HUES6 (cell line): ENCODE measurements around the gene CDC42SE1.

ENCODE experiments used
- H3K27ac ChIP-seq: 2 replicates; pipeline ENCODE4 v1.7.0; 2013; ENCODE audit warnings: low read depth, mild to moderate bottlenecking, low read length, inconsistent platforms
- H3K27me3 ChIP-seq: 2 replicates; pipeline ENCODE4 v1.6.1; 2013; ENCODE audit warnings: low read length; ENCODE audit not compliant: control insufficient read depth, insufficient read depth
- H3K36me3 ChIP-seq: 2 replicates; pipeline ENCODE4 v1.6.1; 2013; ENCODE audit warnings: low read length; ENCODE audit not compliant: control insufficient read depth, insufficient read depth
- H3K4me1 ChIP-seq: 2 replicates; pipeline ENCODE4 v1.6.1; 2013; ENCODE audit warnings: low read length; ENCODE audit not compliant: control insufficient read depth, insufficient read depth
- H3K4me3 ChIP-seq: 2 replicates; pipeline ENCODE4 v1.5.1; 2013; ENCODE audit warnings: low read depth, low read length
- H3K9ac ChIP-seq: one replicate; pipeline ENCODE4 v1.6.1; 2013; ENCODE audit warnings: mild to moderate bottlenecking, low read length
- H3K9me3 ChIP-seq: 2 replicates; pipeline ENCODE4 v1.6.1; 2013; ENCODE audit warnings: low read depth, low read length; ENCODE audit not compliant: control insufficient read depth, insufficient read depth

CDC42SE1 gene

GRCh38 chr1:151032164-151032563 is 27.3 kb downstream of the CDC42SE1 start:
- no peaks in the 10 kb centered on the region for H3K9me3 ChIP-seq
- H3K4me1 ChIP-seq: peaks cover 6% of the 10 kb centered on the region; the same call in 1 of the 2 replicates
- H3K36me3 ChIP-seq: peaks cover 53% of the 10 kb centered on the region
- no peaks in the 10 kb centered on the region for H3K27me3 ChIP-seq
- H3K4me3 ChIP-seq: no peak overlapping the region
- no peak overlapping the region for H3K27ac ChIP-seq
- H3K9ac ChIP-seq: no peak overlapping the region

GRCh38 chr1:151026460-151026859 is 33.0 kb downstream of the CDC42SE1 start:
- Histone ChIP-seq H3K4me1 (no peaks in the 10 kb centered on the region), H3K9ac (no peak overlapping the region), H3K27me3 (no peaks in the 10 kb centered on the region), H3K4me3 (no peak overlapping the region), H3K9me3 (no peaks in the 10 kb centered on the region), H3K36me3 (peaks cover 52% of the 10 kb centered on the region), H3K27ac (no peak overlapping the region)

GRCh38 chr1:151024540-151025146 is 34.8 kb downstream of the CDC42SE1 start:
- no peak overlapping the region for H3K27ac ChIP-seq
- no peaks in the 10 kb centered on the region for H3K4me1 ChIP-seq
- no peak overlapping the region for H3K9ac ChIP-seq
- no peaks in the 10 kb centered on the region for H3K9me3 ChIP-seq
- no peaks in the 10 kb centered on the region for H3K27me3 ChIP-seq
- peaks cover 39% of the 10 kb centered on the region for H3K36me3 ChIP-seq
- H3K4me3 ChIP-seq: no peak overlapping the region

DNA sequence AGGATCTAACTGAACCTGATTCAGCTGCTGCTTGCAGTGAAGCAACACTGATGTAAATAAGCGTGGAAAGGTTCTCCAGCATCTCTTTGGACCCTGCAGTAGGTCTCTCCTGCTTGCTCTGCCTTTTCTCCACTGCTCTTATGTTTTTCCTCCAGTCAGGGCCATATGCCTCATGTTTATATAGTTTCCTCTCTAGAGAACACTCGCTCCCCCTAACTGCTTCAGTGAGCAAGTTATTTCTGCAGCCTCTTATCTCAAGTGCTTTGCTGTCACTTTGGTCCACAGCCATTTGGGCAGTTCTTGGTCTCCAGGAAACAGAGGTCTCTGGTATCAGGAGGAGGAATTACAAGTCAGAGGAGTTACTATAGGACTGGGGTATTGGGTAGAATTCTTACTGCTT is 45.9 kb downstream of the CDC42SE1 start:
- Histone ChIP-seq H3K4me1 (peaks cover 4% of the 10 kb centered on the region; the same call in 1 of the 2 replicates), H3K36me3 (peaks cover 6% of the 10 kb centered on the region; the same call in 1 of the 2 replicates)

DNA sequence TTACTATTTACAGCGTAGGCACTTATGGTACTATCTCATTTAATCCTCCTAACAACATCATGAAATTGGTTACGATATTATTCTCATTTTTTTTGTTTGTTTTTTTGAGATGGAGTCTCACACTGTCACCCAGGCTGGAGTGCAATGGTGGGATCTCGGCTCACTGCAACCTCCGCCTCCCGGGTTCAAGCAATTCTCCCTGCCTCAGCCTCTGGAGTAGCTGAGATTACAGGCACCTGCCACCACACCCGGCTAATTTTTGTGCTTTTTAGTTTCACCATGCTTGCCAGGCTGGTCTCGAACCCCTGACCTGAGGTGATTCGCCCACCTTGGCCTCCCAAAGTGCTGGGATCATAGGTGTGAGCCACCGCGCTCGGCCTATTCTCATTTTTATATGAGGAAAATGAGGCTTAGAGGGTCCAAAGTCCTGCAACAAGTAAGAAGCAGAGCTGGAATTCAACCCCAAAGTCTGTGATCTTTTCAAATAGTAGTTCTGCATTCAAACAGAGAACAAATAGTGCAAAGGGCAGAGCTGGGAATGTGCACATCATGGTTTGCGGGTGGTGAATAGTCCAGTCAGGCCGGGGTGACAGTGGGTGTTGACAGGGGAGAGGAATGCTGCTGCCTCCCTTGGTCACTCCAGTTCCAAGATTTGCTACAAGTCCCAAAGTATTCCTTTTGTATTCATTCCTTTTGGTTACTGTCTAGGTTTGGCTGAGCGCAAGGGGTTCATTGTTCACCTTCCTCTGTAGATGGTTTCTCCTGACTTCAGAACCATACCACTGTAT is 46.5 kb downstream of the CDC42SE1 start:
- Histone ChIP-seq H3K4me1 (peaks cover 6% of the 10 kb centered on the region), H3K27ac (no peak overlapping the region), H3K27me3 (no peaks in the 10 kb centered on the region), H3K4me3 (no peak overlapping the region), H3K36me3 (peaks cover 1% of the 10 kb centered on the region; the same call in 1 of the 2 replicates), H3K9ac (no peak overlapping the region), H3K9me3 (no peaks in the 10 kb centered on the region)

More for the DNA sequence above, 45.9 kb downstream of the CDC42SE1 start:
- H3K9ac ChIP-seq: no peak overlapping the region
- no peak overlapping the region for H3K27ac ChIP-seq
- no peak overlapping the region for H3K4me3 ChIP-seq
- H3K27me3 ChIP-seq: no peaks in the 10 kb centered on the region
- H3K9me3 ChIP-seq: no peaks in the 10 kb centered on the region

- no peaks in the 10 kb centered on the region; the same call in 1 of the 2 replicates for H3K36me3 ChIP-seq
- no peak overlapping the region for H3K9ac ChIP-seq
- no peaks in the 10 kb centered on the region for H3K9me3 ChIP-seq
- H3K27me3 ChIP-seq: no peaks in the 10 kb centered on the region
- no peak overlapping the region for H3K27ac ChIP-seq
- H3K4me1 ChIP-seq: peaks cover 18% of the 10 kb centered on the region
- H3K4me3 ChIP-seq: no peak overlapping the region
Observed at GRCh38 chr1:151011154-151011850, 48.1 kb downstream of the CDC42SE1 start.

DNA sequence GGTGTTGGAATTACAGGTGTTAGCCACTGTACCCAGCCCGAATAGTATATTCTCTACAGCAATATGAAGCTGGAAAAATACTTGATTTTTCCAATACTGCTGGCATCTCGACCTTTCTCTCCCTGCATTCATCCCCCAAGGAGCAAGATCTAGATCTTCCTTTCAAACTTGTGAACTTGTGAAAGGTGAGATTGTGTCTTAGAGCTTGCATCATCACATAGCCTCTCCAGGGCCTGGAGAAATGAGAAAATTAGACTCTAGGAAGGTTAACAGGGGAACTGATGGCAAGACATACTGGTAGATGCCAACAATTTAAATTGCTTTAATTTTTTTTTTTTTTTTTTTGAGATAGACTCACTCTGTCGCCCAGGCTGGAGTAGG is 49.1 kb downstream of the CDC42SE1 start:
- no peak overlapping the region for H3K9ac ChIP-seq
- no peak overlapping the region for H3K27ac ChIP-seq

GRCh38 chr1:151009674-151010345 is 49.6 kb downstream of the CDC42SE1 start:
- no peaks in the 10 kb centered on the region for H3K9me3 ChIP-seq
- H3K36me3 ChIP-seq: no peaks in the 10 kb centered on the region
- peaks cover 28% of the 10 kb centered on the region for H3K4me1 ChIP-seq
- no peaks in the 10 kb centered on the region for H3K27me3 ChIP-seq
- H3K9ac ChIP-seq: no peak overlapping the region
- H3K27ac ChIP-seq: no peak overlapping the region
- H3K4me3 ChIP-seq: peak overlapping the region; percentile 97

More for the DNA sequence above, 49.1 kb downstream of the CDC42SE1 start:
- H3K4me1 ChIP-seq: peaks cover 28% of the 10 kb centered on the region
- H3K9me3 ChIP-seq: no peaks in the 10 kb centered on the region
- no peak overlapping the region for H3K4me3 ChIP-seq
- no peaks in the 10 kb centered on the region for H3K36me3 ChIP-seq
- H3K27me3 ChIP-seq: no peaks in the 10 kb centered on the region

- Histone ChIP-seq H3K9ac (no peak overlapping the region), H3K27ac (no peak overlapping the region), H3K9me3 (no peaks in the 10 kb centered on the region), H3K4me3 (peak overlapping the region; percentile 97), H3K27me3 (no peaks in the 10 kb centered on the region), H3K36me3 (no peaks in the 10 kb centered on the region), H3K4me1 (peaks cover 28% of the 10 kb centered on the region)
Observed at GRCh38 chr1:151009206-151009587, 50.2 kb downstream of the CDC42SE1 start.

DNA sequence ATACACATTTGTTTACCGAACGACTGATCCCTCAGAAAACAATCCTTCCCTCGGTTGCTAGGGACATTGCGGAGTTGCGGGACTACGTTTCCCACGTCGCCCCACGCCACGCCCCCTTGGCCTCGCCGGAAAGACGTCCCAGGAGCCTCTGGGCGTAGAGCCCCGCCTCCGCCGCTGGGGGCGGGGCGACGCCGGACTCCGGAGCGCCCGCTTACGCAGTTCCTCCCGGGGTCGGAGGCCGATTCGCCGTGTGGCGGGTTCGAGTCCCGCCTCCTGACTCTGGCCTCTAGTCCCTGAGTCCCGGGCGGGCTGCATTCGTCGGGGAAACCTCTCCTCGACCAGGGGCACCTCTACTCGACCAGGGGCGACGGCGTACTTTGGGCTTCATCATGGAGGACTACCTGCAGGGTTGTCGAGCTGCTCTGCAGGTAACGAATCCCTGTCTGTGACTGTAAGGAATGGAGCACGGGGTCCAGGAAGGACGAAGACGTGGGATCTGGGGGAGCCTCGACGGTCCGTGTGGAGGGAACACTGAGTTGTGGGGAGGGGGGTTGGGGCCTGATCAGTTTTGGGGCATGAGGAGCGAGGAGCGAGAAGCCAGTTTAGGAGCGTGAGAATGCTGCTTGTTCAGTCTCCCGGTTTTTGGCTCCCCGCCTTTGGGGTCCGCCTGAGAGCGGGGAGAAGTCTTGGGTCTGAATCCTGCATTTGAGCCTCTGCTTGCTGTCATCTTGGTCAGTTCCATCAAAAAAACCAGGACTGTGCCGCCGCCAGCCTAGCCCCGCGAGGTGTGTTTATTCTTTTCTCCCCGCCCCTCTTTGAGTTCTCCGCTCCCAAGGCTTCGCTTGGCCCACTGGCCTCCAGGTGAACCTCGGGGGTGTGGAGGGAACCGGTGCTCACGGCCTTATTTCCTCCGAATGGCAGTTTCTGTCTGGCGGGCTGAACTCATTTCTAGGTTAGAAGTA is 50.9 kb downstream of the CDC42SE1 start, which contains the start of gene PRUNE1:
Gene PRUNE1, plus strand, starts transcription at position 206 of the 962 bp plus-strand sequence. Its CDS starts 184 bp downstream, at position 390.
- Histone ChIP-seq H3K27ac (peak within 1 kb of the TSS; percentile 71; the same call in 1 of the 2 replicates), H3K9ac (peak within 1 kb of the TSS; percentile 85), H3K27me3 (no peaks in the 10 kb centered on the region), H3K36me3 (no peaks in the 10 kb centered on the region), H3K4me3 (peak within 1 kb of the TSS; percentile 97), H3K9me3 (no peaks in the 10 kb centered on the region), H3K4me1 (peaks cover 28% of the 10 kb centered on the region)
